Measurements from ENCODE around the gene MGME1. TPM values are rescaled to one million over a fixed set of nuclear protein-coding genes. Genes with fewer than 3 reads are reported as not detected.

Gene MGME1
- total and polyA plus RNA-seq, 2 of the 13 experiments (the other 11 are each of a cell fraction or from before 2014, with no cell fraction given): 36.7 to 66.6 TPM

DNA sequence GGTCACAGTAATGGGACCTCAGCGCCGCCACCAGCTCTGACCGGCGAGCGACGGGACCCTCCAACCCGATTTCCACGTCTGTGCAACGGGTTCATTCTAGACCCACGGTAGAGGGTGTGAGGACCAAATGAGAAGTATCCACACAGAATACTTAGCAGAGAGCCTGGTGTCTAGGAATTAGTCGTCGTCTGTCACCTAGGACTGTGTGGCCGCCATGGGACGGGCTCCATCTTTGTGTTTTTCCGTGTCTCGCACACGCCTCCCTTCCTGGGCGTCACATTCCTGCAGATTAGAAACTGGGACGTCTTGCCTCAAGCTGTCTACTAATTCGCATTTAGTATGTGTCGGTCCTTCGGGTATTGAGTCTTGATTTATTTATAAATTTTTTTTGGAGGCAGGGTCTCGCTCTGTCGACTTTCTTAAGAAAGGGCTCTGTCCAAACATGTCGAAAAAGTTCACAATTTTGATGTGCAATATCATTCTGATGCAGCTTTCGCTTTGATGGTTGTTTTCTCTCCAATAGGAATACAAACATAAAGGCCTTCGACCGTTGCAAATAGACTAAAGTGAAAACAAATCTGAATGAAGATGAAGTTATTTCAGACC, 563 bp downstream of the MGME1 start (continued):
- no peak for TF ChIP-seq ZNF777 (CRISPR knock-in tag; IDR thresholded peaks at IDR 0.05)
- 0 out of 2 replicates have a peak, but pooled peaks have one; percentile 5 for TF ChIP-seq PHF21A (CRISPR knock-in tag; IDR thresholded peaks at IDR 0.05)
- TF ChIP-seq NAIF1 (CRISPR knock-in tag; IDR thresholded peaks at IDR 0.05; ENCODE audit: borderline replicate concordance): no peak
- TF ChIP-seq MBD4 (IDR thresholded peaks at IDR 0.05; ENCODE audit: borderline replicate concordance, low read length): no peak; the same call in 1 of the 2 replicates
- TF ChIP-seq GATA4 (IDR thresholded peaks at IDR 0.05; ENCODE audit: borderline replicate concordance, low read depth): no peak; the same call in 1 of the 2 replicates
- TF ChIP-seq, protein P1, sequence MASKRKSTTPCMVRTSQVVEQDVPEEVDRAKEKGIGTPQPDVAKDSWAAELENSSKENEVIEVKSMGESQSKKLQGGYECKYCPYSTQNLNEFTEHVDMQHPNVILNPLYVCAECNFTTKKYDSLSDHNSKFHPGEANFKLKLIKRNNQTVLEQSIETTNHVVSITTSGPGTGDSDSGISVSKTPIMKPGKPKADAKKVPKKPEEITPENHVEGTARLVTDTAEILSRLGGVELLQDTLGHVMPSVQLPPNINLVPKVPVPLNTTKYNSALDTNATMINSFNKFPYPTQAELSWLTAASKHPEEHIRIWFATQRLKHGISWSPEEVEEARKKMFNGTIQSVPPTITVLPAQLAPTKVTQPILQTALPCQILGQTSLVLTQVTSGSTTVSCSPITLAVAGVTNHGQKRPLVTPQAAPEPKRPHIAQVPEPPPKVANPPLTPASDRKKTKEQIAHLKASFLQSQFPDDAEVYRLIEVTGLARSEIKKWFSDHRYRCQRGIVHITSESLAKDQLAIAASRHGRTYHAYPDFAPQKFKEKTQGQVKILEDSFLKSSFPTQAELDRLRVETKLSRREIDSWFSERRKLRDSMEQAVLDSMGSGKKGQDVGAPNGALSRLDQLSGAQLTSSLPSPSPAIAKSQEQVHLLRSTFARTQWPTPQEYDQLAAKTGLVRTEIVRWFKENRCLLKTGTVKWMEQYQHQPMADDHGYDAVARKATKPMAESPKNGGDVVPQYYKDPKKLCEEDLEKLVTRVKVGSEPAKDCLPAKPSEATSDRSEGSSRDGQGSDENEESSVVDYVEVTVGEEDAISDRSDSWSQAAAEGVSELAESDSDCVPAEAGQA (IDR thresholded peaks at IDR 0.05; ENCODE audit: low read depth): 0 out of 2 replicates have a peak, but pooled peaks have one; percentile 34
- TF ChIP-seq, protein P1 (CRISPR knock-in tag; IDR thresholded peaks at IDR 0.05; ENCODE audit: borderline replicate concordance): peak; percentile 72; the same call in 1 of the 2 replicates
- TF ChIP-seq THAP11 (CRISPR knock-in tag; IDR thresholded peaks at IDR 0.05): no peak
- TF ChIP-seq U2AF2 (IDR thresholded peaks at IDR 0.05; ENCODE audit: low read depth, low read length): no peak
- TF ChIP-seq SMARCC2 (IDR thresholded peaks at IDR 0.05): 0 out of 2 replicates have a peak, but pooled peaks have one; percentile 15
- 0 out of 2 replicates have a peak, but pooled peaks have one; percentile 10 for TF ChIP-seq ZNF101 (CRISPR knock-in tag; IDR thresholded peaks at IDR 0.05; ENCODE audit: borderline replicate concordance, low read depth)
- TF ChIP-seq NRL (CRISPR knock-in tag; IDR thresholded peaks at IDR 0.05; ENCODE audit: borderline replicate concordance): no peak; the same call in 1 of the 2 replicates
- no peak for TF ChIP-seq KLF9 (CRISPR knock-in tag; IDR thresholded peaks at IDR 0.05; ENCODE audit: low read depth)
- no peak for TF ChIP-seq ZKSCAN1 (IDR thresholded peaks at IDR 0.05; ENCODE audit: low read length)
- no peak for TF ChIP-seq BORCS8-MEF2B (CRISPR knock-in tag; IDR thresholded peaks at IDR 0.05)
- TF ChIP-seq YY1 (IDR thresholded peaks at IDR 0.05; ENCODE audit: insufficient read depth, insufficient replicate concordance, low read depth, low read length): peak; percentile 90
- no peak for TF ChIP-seq ZSCAN29 (CRISPR knock-in tag; conservative IDR thresholded peaks at IDR 0.05)
- TF ChIP-seq ZXDC (CRISPR knock-in tag; IDR thresholded peaks at IDR 0.05): no peak
- TF ChIP-seq TOE1 (CRISPR knock-in tag; IDR thresholded peaks at IDR 0.05): no peak
- no peak for TF ChIP-seq MAZ (IDR thresholded peaks at IDR 0.05; ENCODE audit: borderline replicate concordance, low read depth, low read length)
- no peak for TF ChIP-seq MAZ (CRISPR knock-in tag; IDR thresholded peaks at IDR 0.05; ENCODE audit: low read depth)
- TF ChIP-seq JARID2 (CRISPR knock-in tag; IDR thresholded peaks at IDR 0.05; ENCODE audit: insufficient replicate concordance): no peak
- TF ChIP-seq ZNF564 (CRISPR knock-in tag; IDR thresholded peaks at IDR 0.05): no peak

All from HepG2 (cell line).